Stimulated activated CD8-positive, alpha-beta memory T cell treated with anti-CD3 and anti-CD28 coated beads, Interleukin-15, amount 100 ng/mL, for 24 hours (primary cell): Measurements from ENCODE around the gene TEX13C.
"Not testable (repeated sequence)": the region's sequence is repeated elsewhere in the genome, so short reads cannot be mapped to it uniquely, and the experiment has no call there.

Experiments used
- DNase-seq: peaks from one replicate; pipeline ENCODE4 v3.0.0-alpha.2; 2020; ENCODE audit warnings: low read depth

The TEX13C gene

GRCh38 chrX:125319646-125320521 lies at the start of gene TEX13C:
Gene TEX13C (plus strand): TSS chrX:125319871. CDS start chrX:125320120, 249 bp downstream.
- no peak for DNase-seq

- DNase-seq: no peak
Measured at GRCh38 chrX:125287282-125287681, 32.4 kb upstream of the TEX13C start.

GRCh38 chrX:125288343-125288742 lies 31.3 kb upstream of the TEX13C start:
- no peak for DNase-seq

- no peak for DNase-seq
Measured at GRCh38 chrX:125289209-125289608, 30.5 kb upstream of the TEX13C start.

GRCh38 chrX:125289920-125290319 lies 29.8 kb upstream of the TEX13C start:
- no peak for DNase-seq

- DNase-seq: no peak
Measured at GRCh38 chrX:125291124-125291523, 28.5 kb upstream of the TEX13C start.

- no peak for DNase-seq
Measured at GRCh38 chrX:125293850-125294780, 25.6 kb upstream of the TEX13C start.

- DNase-seq: no peak
Measured at GRCh38 chrX:125295337-125295736, 24.3 kb upstream of the TEX13C start.

GRCh38 chrX:125298871-125299270 lies 20.8 kb upstream of the TEX13C start:
- no peak for DNase-seq

- no peak for DNase-seq
Measured at GRCh38 chrX:125306335-125306866, 13.3 kb upstream of the TEX13C start.

- DNase-seq: no peak
Measured at GRCh38 chrX:125308653-125309052, 11.0 kb upstream of the TEX13C start.

- DNase-seq: not testable (repeated sequence)
Measured at GRCh38 chrX:125319166-125319565, 505 bp upstream of the TEX13C start.

GRCh38 chrX:125322431-125322830 lies 2.8 kb downstream of the TEX13C start:
- no peak for DNase-seq

GRCh38 chrX:125326599-125326998 lies 6.9 kb downstream of the TEX13C start:
- no peak for DNase-seq

GRCh38 chrX:125327891-125328290 lies 8.2 kb downstream of the TEX13C start:
- DNase-seq: no peak

GRCh38 chrX:125333583-125333982 lies 13.9 kb downstream of the TEX13C start:
- DNase-seq: no peak

- no peak for DNase-seq
Measured at GRCh38 chrX:125340490-125340889, 20.8 kb downstream of the TEX13C start.

GRCh38 chrX:125374169-125374568 lies 54.5 kb downstream of the TEX13C start:
- no peak for DNase-seq
